ENCODE data around the gene ACOT12. TPM values are rescaled to one million over a fixed set of nuclear protein-coding genes. Genes with fewer than 3 reads are reported as not detected.

Gene ACOT12
- total and polyA plus RNA-seq, 2 of the 13 experiments (the other 11 are each of a cell fraction or from before 2014, with no cell fraction given) = not detected

DNA sequence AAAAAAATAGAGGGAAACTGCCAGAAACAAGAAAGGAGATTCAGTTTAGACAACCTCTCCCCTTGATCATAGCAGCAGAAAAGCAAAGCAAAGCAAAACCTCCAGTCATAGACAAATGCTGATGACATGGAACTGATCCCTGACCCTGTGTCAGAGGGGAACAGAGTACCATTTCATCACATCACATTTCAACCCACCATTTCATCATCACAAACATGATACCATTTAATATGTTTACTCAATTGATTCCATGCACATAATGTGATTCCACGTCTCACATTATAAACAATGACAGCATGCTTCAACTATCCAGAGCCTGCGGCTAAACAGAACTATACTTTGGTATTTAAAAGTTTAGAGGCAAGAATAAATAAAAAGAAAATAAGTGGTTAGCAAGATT is 28.7 kb upstream of the ACOT12 start (continued):
- TF ChIP-seq, protein P1, sequence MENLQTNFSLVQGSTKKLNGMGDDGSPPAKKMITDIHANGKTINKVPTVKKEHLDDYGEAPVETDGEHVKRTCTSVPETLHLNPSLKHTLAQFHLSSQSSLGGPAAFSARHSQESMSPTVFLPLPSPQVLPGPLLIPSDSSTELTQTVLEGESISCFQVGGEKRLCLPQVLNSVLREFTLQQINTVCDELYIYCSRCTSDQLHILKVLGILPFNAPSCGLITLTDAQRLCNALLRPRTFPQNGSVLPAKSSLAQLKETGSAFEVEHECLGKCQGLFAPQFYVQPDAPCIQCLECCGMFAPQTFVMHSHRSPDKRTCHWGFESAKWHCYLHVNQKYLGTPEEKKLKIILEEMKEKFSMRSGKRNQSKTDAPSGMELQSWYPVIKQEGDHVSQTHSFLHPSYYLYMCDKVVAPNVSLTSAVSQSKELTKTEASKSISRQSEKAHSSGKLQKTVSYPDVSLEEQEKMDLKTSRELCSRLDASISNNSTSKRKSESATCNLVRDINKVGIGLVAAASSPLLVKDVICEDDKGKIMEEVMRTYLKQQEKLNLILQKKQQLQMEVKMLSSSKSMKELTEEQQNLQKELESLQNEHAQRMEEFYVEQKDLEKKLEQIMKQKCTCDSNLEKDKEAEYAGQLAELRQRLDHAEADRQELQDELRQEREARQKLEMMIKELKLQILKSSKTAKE (CRISPR knock-in tag; IDR thresholded peaks at IDR 0.05; ENCODE audit: borderline replicate concordance) = no peak
- TF ChIP-seq ZEB1 (IDR thresholded peaks at IDR 0.05; ENCODE audit: insufficient replicate concordance, low read depth) (no peak), SRSF4 (IDR thresholded peaks at IDR 0.05; ENCODE audit: low read depth, low read length, poor library complexity, severe bottlenecking) (no peak), ZFP36L1 (CRISPR knock-in tag; IDR thresholded peaks at IDR 0.05) (no peak), MXI1 (IDR thresholded peaks at IDR 0.05; ENCODE audit: borderline replicate concordance, low read depth, low read length) (no peak), FOXA3 (CRISPR knock-in tag; IDR thresholded peaks at IDR 0.05) (peak; percentile 88), ZNF180 (CRISPR knock-in tag; IDR thresholded peaks at IDR 0.05; ENCODE audit: borderline replicate concordance, low read depth) (no peak), ZSCAN5A (CRISPR knock-in tag; IDR thresholded peaks at IDR 0.05; ENCODE audit: borderline replicate concordance) (no peak), AGO2 (optimal IDR thresholded peaks at IDR 0.05; ENCODE audit: low read depth, low read length) (no peak), SOX13 (IDR thresholded peaks at IDR 0.05) (no peak), SOX13 (CRISPR knock-in tag; conservative IDR thresholded peaks at IDR 0.05 in 1 of 2, IDR thresholded peaks at IDR 0.05 in 1 of 2) (peak in 1 of 2 experiments; percentile 20; a peak in 1 of 4 replicates), HHEX (CRISPR knock-in tag; IDR thresholded peaks at IDR 0.05) (peak; percentile 49; the same call in 1 of the 2 replicates), KLF12 (CRISPR knock-in tag; IDR thresholded peaks at IDR 0.05; ENCODE audit: borderline replicate concordance) (no peak), MED8 (CRISPR knock-in tag; IDR thresholded peaks at IDR 0.05; ENCODE audit: insufficient replicate concordance) (no peak), ZNF616 (CRISPR knock-in tag; IDR thresholded peaks at IDR 0.05; ENCODE audit: low read depth) (no peak), ZNF543 (CRISPR knock-in tag; IDR thresholded peaks at IDR 0.05) (no peak), MYC (CRISPR knock-in tag; IDR thresholded peaks at IDR 0.05; ENCODE audit: borderline replicate concordance) (no peak), RARA (CRISPR knock-in tag; IDR thresholded peaks at IDR 0.05) (peak; percentile 80), BCL6 (CRISPR knock-in tag; IDR thresholded peaks at IDR 0.05) (0 out of 2 replicates have a peak, but pooled peaks have one; percentile 23), NCOA2 (CRISPR knock-in tag; IDR thresholded peaks at IDR 0.05) (no peak), ZBTB7B (CRISPR knock-in tag; IDR thresholded peaks at IDR 0.05) (no peak)
- TF ChIP-seq, protein P2, sequence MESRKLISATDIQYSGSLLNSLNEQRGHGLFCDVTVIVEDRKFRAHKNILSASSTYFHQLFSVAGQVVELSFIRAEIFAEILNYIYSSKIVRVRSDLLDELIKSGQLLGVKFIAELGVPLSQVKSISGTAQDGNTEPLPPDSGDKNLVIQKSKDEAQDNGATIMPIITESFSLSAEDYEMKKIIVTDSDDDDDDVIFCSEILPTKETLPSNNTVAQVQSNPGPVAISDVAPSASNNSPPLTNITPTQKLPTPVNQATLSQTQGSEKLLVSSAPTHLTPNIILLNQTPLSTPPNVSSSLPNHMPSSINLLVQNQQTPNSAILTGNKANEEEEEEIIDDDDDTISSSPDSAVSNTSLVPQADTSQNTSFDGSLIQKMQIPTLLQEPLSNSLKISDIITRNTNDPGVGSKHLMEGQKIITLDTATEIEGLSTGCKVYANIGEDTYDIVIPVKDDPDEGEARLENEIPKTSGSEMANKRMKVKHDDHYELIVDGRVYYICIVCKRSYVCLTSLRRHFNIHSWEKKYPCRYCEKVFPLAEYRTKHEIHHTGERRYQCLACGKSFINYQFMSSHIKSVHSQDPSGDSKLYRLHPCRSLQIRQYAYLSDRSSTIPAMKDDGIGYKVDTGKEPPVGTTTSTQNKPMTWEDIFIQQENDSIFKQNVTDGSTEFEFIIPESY (CRISPR knock-in tag; IDR thresholded peaks at IDR 0.05) = no peak
- TF ChIP-seq, protein P3, sequence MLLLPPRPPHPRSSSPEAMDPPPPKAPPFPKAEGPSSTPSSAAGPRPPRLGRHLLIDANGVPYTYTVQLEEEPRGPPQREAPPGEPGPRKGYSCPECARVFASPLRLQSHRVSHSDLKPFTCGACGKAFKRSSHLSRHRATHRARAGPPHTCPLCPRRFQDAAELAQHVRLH (CRISPR knock-in tag; IDR thresholded peaks at IDR 0.05; ENCODE audit: borderline replicate concordance, low read depth) = no peak
- TF ChIP-seq, protein P4, sequence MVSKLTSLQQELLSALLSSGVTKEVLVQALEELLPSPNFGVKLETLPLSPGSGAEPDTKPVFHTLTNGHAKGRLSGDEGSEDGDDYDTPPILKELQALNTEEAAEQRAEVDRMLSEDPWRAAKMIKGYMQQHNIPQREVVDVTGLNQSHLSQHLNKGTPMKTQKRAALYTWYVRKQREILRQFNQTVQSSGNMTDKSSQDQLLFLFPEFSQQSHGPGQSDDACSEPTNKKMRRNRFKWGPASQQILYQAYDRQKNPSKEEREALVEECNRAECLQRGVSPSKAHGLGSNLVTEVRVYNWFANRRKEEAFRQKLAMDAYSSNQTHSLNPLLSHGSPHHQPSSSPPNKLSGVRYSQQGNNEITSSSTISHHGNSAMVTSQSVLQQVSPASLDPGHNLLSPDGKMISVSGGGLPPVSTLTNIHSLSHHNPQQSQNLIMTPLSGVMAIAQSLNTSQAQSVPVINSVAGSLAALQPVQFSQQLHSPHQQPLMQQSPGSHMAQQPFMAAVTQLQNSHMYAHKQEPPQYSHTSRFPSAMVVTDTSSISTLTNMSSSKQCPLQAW (CRISPR knock-in tag; IDR thresholded peaks at IDR 0.05) = no peak
